Common myeloid progenitor, CD34-positive (primary cell): Measurements from ENCODE around the gene AGPAT2.

Experiments used
- CTCF ChIA-PET: fragments of 350-600 bp; sonication (Branson Sonifier 250); formaldehyde crosslinking; loops from one replicate; lab custom pipeline; 2021; ENCODE audit warnings: antibody characterized with exemption; lab: Charles Lee
- POLR2A ChIA-PET: fragments of 350-600 bp; sonication (Branson Sonifier 250); formaldehyde crosslinking; loops from one replicate; lab custom pipeline; 2021; ENCODE audit warnings: antibody characterized with exemption; lab: Charles Lee
- DNase-seq, 3 donors: peaks; one replicate each; pipeline versions ENCODE4 v3.0.0 to v3.0.0-alpha.2; 2013
- H3K27ac ChIP-seq, 2 experiments: 1 replicate in 1 of 2; 2 replicates in 1 of 2; pipeline ENCODE4 v1.7.0; 2013; ENCODE audit warnings: inconsistent platforms in 2 of 2, low read length in 2 of 2, mild to moderate bottlenecking in 2 of 2, low read depth in 1 of 2, moderate library complexity in 1 of 2; ENCODE audit not compliant: severe bottlenecking in 2 of 2, insufficient read depth in 1 of 2, poor library complexity in 1 of 2
- H3K27me3 ChIP-seq, 5 experiments: replicated peaks in 2 of 5; 1 replicate in 3 of 5; 2 replicates in 2 of 5; pipeline versions ENCODE4 v1.6.1 to v1.7.0; 2013; ENCODE audit warnings: low read length in 4 of 5, mild to moderate bottlenecking in 2 of 5, moderate library complexity in 2 of 5, inconsistent platforms in 1 of 5; ENCODE audit not compliant: insufficient read depth in 5 of 5, control insufficient read depth in 4 of 5
- H3K36me3 ChIP-seq, 4 experiments: 1 replicate in 2 of 4; 2 replicates in 2 of 4; pipeline versions ENCODE4 v1.6.1 to v1.7.0; 2013; ENCODE audit warnings: low read length in 3 of 4, control low read depth in 1 of 4, mild to moderate bottlenecking in 1 of 4; ENCODE audit not compliant: control insufficient read depth in 4 of 4, insufficient read depth in 4 of 4
- H3K4me1 ChIP-seq, 4 experiments: 1 replicate in 3 of 4; 2 replicates in 1 of 4; pipeline versions ENCODE4 v1.6.1 to v1.7.1; 2013; ENCODE audit warnings: low read length in 3 of 4, mild to moderate bottlenecking in 3 of 4, control low read depth in 1 of 4, inconsistent platforms in 1 of 4, moderate library complexity in 1 of 4; ENCODE audit not compliant: control insufficient read depth in 4 of 4, insufficient read depth in 4 of 4; ENCODE audit errors: control extremely low read depth in 1 of 4
- H3K4me3 ChIP-seq, 7 experiments: 1 replicate in 4 of 7; 2 replicates in 3 of 7; pipeline versions ENCODE4 v1.5.1 to v1.7.0; 2013; ENCODE audit warnings: mild to moderate bottlenecking in 7 of 7, low read length in 6 of 7, moderate library complexity in 6 of 7, inconsistent platforms in 2 of 7, low read depth in 2 of 7, control low read depth in 1 of 7; ENCODE audit not compliant: insufficient read depth in 4 of 7, control insufficient read depth in 1 of 7; ENCODE audit errors: extremely low read depth in 1 of 7
- H3K9me3 ChIP-seq, 5 experiments: 1 replicate in 4 of 5; 2 replicates in 1 of 5; pipeline versions ENCODE4 v1.6.1 to v1.7.1; 2013; ENCODE audit warnings: low read length in 4 of 5, mild to moderate bottlenecking in 2 of 5, inconsistent platforms in 1 of 5, low read depth in 1 of 5, moderate library complexity in 1 of 5; ENCODE audit not compliant: control insufficient read depth in 4 of 5, insufficient read depth in 2 of 5; ENCODE audit errors: control extremely low read depth in 1 of 5
- WGBS: methylation state at CpG from one replicate; pipeline ENCODE4 v1.1.5; 2013; ENCODE audit not compliant: insufficient coverage; 5-methylcytosine and 5-hydroxymethylcytosine counted together

The AGPAT2 gene

DNA sequence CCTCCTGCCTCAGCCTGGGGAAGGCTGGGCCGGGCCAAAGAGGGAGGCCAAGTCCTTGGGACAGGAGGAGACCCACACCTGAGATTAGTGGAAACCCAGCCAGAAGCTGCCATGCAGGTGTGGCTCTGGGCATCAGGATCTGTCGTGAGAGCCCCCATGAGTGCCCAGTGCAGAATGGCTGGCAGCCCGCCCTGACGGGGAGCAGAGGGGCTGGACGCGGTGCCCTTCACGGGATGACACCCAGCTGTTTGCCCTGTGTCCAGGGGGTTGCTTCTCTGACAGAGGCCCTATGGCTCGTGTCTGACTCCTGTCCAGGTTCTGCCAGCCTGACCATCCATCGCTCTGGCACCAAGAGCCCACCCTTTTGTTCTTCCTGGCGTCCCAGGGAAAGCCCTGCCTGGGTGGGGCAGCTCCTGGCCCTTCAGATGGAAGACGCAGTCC, 33.7 kb upstream of the AGPAT2 start:
- CTCF ChIA-PET = interaction anchor here (0.9 to 8.7 kb wide), 4 partner anchors 7 to 25 kb away, joined by 3 to 92 read pairs (median 9); no protein-coding TSS in a partner anchor

DNA sequence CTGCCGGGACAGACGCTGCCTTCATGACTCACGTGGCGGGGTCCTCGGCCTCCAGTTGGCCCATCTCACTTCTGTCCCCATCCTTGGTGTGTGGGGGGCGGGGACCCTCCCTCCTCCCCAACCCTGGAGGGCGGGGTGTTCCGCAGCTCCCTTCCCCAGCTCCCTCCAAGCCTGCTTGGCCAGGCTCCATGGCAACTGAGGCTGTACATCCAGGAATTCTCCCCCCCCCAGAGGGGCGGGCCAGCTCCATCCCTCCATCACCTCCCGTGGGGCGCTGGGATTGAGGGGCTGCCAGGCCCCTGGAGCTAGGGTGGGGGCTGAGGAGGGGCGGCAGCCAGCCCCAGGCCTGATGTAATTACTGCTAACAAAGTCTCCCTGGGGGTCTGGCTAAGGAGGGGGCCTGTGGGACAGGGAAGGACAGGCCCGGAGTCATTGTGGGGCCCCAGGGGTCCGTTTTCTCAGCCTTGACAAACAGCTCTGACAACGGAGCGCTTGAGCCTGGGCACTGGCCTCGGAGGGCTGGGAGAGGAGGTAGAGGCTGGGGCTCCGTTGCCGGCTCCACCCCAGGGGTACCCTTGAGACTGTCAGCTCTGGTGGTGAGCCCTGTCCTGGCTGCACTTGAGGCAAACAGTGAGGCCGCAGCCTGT, 33.1 kb upstream of the AGPAT2 start:
- Histone ChIP-seq H3K27ac (no peak overlapping the region), H3K27me3 (no peaks in the 10 kb centered on the region), H3K9me3 (no peaks in the 10 kb centered on the region), H3K36me3 (peaks cover 8 to 78% (median 54%) of the 10 kb centered on the region in 4 experiments), H3K4me1 (peaks cover 0 to 62% (median 53%) of the 10 kb centered on the region in 4 experiments), H3K4me3 (no peak overlapping the region)
- POLR2A ChIA-PET = interaction anchor here (0.7 to 1.0 kb wide), 3 partner anchors 8 to 39 kb away, joined by 3 to 5 read pairs (median 4); partner anchors contain the start of gene DIPK1B
- CTCF ChIA-PET = interaction anchor here (1.0 to 8.7 kb wide), 4 partner anchors 7 to 63 kb away, joined by 3 to 92 read pairs (median 8); no protein-coding TSS in a partner anchor
- WGBS = 93% methylated on average over 19 of the region's 20 CpGs
- DNase-seq = no peak

More for the DNA sequence above, 33.7 kb upstream of the AGPAT2 start:
- Histone ChIP-seq H3K4me3 (no peak overlapping the region), H3K9me3 (no peaks in the 10 kb centered on the region), H3K27me3 (no peaks in the 10 kb centered on the region), H3K36me3 (peaks cover 8 to 80% (median 57%) of the 10 kb centered on the region in 4 experiments), H3K27ac (no peak overlapping the region), H3K4me1 (peaks cover 0 to 62% (median 53%) of the 10 kb centered on the region in 4 experiments)
- 84% methylated on average over 11 of the region's 11 CpGs for WGBS
- DNase-seq = no peak
- POLR2A ChIA-PET = interaction anchor here (1.0 kb wide), 2 partner anchors 9 to 20 kb away, joined by 3 to 4 read pairs; partner anchors contain the start of gene DIPK1B

DNA sequence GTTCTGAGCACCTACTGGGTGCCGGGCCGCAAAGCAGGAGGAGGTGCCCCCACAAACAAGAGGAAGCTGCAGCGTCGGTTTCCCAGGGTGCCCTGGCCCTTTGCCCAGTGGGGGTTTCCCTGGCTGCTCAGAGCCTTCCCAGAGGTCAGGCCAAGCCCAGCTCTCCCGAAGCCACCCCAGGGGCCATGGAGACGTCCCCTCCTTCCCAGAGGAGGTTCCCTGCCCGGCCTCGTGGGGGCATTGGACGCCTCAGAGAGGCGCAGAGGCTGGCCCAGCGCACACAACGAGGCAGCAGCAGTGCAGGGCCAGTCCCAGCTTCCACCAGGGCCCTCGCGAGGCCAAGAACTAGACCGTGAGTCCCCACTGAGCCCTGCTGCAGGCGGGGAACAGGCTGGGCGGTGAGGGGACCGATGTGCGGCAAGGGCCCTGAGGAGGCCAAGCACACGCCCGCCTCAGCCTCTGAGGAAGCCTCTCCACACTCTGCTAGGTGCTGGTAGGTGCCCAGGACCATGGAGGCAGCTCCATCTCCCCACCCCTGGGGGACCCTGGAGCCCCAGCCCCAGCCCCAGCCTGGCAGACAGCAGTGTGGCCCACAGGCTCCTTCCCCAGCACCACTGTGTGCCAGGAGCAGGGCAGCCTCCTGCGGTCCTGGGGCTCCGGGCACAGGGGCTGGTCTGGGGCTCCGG, 32.1 kb upstream of the AGPAT2 start:
- ChIA-PET CTCF (interaction anchor here (0.9 to 8.7 kb wide), 7 partner anchors 8 to 62 kb away, joined by 3 to 92 read pairs (median 6); partner anchors contain the start of gene AGPAT2), POLR2A (interaction anchor here (0.6 to 7.3 kb wide), 5 partner anchors 8 to 55 kb away, joined by 3 to 128 read pairs (median 5); partner anchors contain the start of gene AGPAT2)
- H3K4me3 ChIP-seq = no peak overlapping the region
- peak in 2 of 3 donors; percentile 65 to 67 for DNase-seq
- peak overlapping the region in 1 of 2 experiments; percentile 63 for H3K27ac ChIP-seq
- no peaks in the 10 kb centered on the region for H3K9me3 ChIP-seq
- H3K27me3 ChIP-seq = no peaks in the 10 kb centered on the region
- H3K36me3 ChIP-seq = peaks cover 8 to 67% (median 50%) of the 10 kb centered on the region in 4 experiments
- peaks cover 0 to 67% (median 60%) of the 10 kb centered on the region in 4 experiments for H3K4me1 ChIP-seq
- WGBS = 47% methylated on average over 21 of the region's 24 CpGs

DNA sequence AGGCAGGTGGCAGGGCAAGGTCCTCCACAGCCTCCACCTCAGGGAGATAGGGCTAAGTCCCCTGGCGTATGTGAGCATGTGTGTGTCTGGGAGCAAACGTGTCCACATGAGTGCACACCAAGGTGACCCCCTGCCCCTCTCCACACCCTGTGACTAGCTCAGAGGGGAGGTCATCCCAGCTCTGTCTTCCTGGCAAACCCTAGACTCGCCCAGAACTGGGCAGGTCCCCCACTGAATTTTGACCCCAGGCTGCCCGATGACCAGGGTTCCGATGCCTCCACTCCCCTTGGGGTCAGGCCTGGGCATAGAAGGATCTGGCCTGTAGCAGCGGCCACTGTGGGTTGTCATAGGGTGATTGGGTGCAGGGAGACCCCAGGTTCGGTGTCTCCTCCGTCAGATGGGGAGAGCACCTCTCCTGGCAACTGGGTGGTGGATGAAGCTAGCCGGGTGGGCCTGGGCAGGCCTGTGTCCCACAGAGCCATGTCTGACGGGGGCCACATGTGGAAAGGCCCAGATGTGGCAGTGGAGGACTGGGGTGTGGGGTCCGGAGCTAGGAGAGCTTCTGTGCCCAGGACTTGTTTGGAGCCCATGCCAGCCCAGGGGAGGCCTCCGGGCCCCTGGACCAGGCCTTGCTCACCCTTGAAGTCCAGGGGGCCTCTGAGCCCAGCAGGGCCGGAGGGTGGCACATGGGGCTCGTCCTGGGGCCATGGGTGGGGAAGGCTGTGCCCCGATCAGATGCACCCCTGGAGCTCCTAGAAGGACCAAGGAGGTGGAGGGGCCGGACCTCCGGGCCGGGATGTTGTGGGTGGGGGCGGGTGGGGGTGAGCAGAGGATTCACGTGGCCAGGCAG, 31.3 kb upstream of the AGPAT2 start:
- ChIA-PET POLR2A (interaction anchor here (0.6 to 7.3 kb wide), 5 partner anchors 9 to 54 kb away, joined by 3 to 128 read pairs (median 5); partner anchors contain the start of gene AGPAT2), CTCF (interaction anchor here (0.8 to 8.7 kb wide), 7 partner anchors 9 to 47 kb away, joined by 3 to 92 read pairs (median 6); partner anchors contain the start of gene AGPAT2)
- Histone ChIP-seq H3K36me3 (peaks cover 6 to 60% (median 42%) of the 10 kb centered on the region in 4 experiments), H3K27me3 (no peaks in the 10 kb centered on the region), H3K27ac (peak overlapping the region; percentile 15 to 63), H3K4me3 (peak overlapping the region in 1 of 7 experiments; percentile 32), H3K4me1 (peaks cover 0 to 75% (median 67%) of the 10 kb centered on the region in 4 experiments), H3K9me3 (no peaks in the 10 kb centered on the region)
- DNase-seq = no peak
- WGBS = 67% methylated on average over 15 of the region's 20 CpGs

DNA sequence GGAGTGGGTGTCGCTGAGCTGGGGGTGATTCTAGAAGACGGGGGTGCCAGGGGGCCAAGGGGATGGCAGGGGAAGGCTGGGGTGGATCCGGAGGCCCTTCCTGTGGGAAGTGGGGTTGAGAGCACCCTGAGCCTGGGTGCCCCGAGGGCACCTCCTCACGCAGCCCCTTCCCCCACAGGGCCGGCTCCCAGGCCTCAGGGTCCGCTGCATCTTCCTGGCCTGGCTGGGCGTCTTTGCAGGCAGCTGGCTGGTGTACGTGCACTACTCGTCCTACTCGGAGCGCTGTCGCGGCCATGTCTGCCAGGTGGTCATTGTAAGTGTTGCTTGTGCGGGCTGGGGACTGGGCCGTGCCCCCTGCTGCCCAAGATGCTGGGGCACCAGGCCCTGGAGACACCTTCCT, 30.1 kb upstream of the AGPAT2 start:
- Histone ChIP-seq H3K9me3 (no peaks in the 10 kb centered on the region), H3K27me3 (no peaks in the 10 kb centered on the region), H3K36me3 (peaks cover 5 to 48% (median 34%) of the 10 kb centered on the region in 4 experiments), H3K4me3 (no peak overlapping the region), H3K4me1 (peaks cover 0 to 82% (median 75%) of the 10 kb centered on the region in 4 experiments), H3K27ac (peak overlapping the region in 1 of 2 experiments; percentile 14)
- CTCF ChIA-PET = interaction anchor here (1.0 to 8.7 kb wide), 3 partner anchors 10 to 78 kb away, joined by 4 to 92 read pairs (median 14); no protein-coding TSS in a partner anchor
- POLR2A ChIA-PET = interaction anchor here (7.3 kb wide), 1 partner anchor 10 kb away, joined by 128 read pairs; no protein-coding TSS in a partner anchor
- no peak for DNase-seq
- WGBS = 73% methylated on average over 8 of the region's 16 CpGs

DNA sequence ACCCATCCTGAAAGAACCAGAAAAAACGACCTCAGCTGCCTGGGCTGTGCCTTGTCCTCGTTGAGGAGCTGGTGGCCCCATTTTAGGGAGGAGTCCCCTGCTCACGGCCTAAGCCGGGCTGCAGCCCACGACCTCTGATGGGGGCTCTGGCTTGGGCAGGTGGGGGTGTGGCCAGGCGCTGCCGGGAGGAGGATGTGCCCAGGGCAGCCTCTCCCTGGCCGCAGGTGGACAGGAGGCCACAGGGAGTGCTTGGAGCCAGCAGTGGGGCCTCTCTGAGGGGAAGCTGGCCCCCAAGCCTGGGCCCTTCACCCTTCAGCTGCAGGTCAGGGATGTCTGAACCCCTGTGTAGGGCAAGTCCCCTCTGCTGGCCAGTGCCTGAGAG, 27.6 kb upstream of the AGPAT2 start:
- ChIA-PET CTCF (interaction anchor here (0.8 to 8.7 kb wide), 12 partner anchors 8 to 174 kb away, joined by 3 to 92 read pairs (median 4); no protein-coding TSS in a partner anchor), POLR2A (interaction anchor here (0.8 to 7.3 kb wide), 7 partner anchors 8 to 58 kb away, joined by 3 to 128 read pairs (median 11); no protein-coding TSS in a partner anchor)

More for the DNA sequence above, 27.6 kb upstream of the AGPAT2 start:
- Histone ChIP-seq H3K36me3 (peaks cover 2 to 23% (median 15%) of the 10 kb centered on the region in 4 experiments), H3K4me1 (peaks cover 0 to 78% (median 74%) of the 10 kb centered on the region in 4 experiments), H3K4me3 (peak overlapping the region in 5 of 7 experiments; percentile 77 to 91 (median 85)), H3K9me3 (no peaks in the 10 kb centered on the region), H3K27me3 (no peaks in the 10 kb centered on the region), H3K27ac (peak overlapping the region; percentile 70 to 83)
- DNase-seq = no peak
- WGBS = 7% methylated on average over 6 of the region's 8 CpGs
